Muscle layer of colon (tissue), 2 donors: ENCODE results near the gene RAD21L1.

ENCODE experiments used
- H3K27ac ChIP-seq: one replicate; pipeline ENCODE4 v1.7.0; 2013; ENCODE audit warnings: low read depth, mild to moderate bottlenecking, low read length, moderate library complexity
- H3K27me3 ChIP-seq, 2 donors: one replicate each; pipeline ENCODE4 v1.7.0; 2013; ENCODE audit warnings: low read length in 2 of 2, mild to moderate bottlenecking in 2 of 2; ENCODE audit not compliant: insufficient read depth in 2 of 2, control insufficient read depth in 1 of 2
- H3K36me3 ChIP-seq: one replicate; pipeline ENCODE4 v1.7.0; 2013; ENCODE audit warnings: mild to moderate bottlenecking, low read length; ENCODE audit not compliant: insufficient read depth
- H3K4me1 ChIP-seq: one replicate; pipeline ENCODE4 v1.7.0; 2013; ENCODE audit warnings: mild to moderate bottlenecking, low read length; ENCODE audit not compliant: insufficient read depth
- H3K4me3 ChIP-seq, 2 donors: one replicate each; pipeline ENCODE4 v1.7.0; 2013; ENCODE audit warnings: low read length in 2 of 2, low read depth in 1 of 2, mild to moderate bottlenecking in 1 of 2, moderate library complexity in 1 of 2
- H3K9ac ChIP-seq: one replicate; pipeline ENCODE4 v1.7.0; 2013; ENCODE audit warnings: low read length
- H3K9me3 ChIP-seq: one replicate; pipeline ENCODE4 v1.7.0; 2013; ENCODE audit warnings: mild to moderate bottlenecking, low read length
- donor health status: abdominal sarcoma.
- donor health status: Adenocarcinoma of cecum.

The RAD21L1 gene

GRCh38 chr20:1265916-1266166, 40.0 kb downstream of the RAD21L1 start:
- Histone ChIP-seq H3K36me3 (no peaks in the 10 kb centered on the region), H3K9me3 (no peaks in the 10 kb centered on the region), H3K4me3 (peak overlapping the region in 1 of 2 donors; percentile 61), H3K4me1 (peaks cover 15% of the 10 kb centered on the region), H3K27ac (peak overlapping the region; percentile 16), H3K27me3 (no peaks in the 10 kb centered on the region), H3K9ac (peak overlapping the region; percentile 80)

- Histone ChIP-seq H3K27ac (peak within 1 kb of the TSS; percentile 74), H3K4me1 (peaks cover 15% of the 10 kb centered on the region), H3K9ac (peak within 1 kb of the TSS; percentile 80), H3K36me3 (no peaks in the 10 kb centered on the region), H3K9me3 (no peaks in the 10 kb centered on the region), H3K27me3 (no peaks in the 10 kb centered on the region), H3K4me3 (peak within 1 kb of the TSS; percentile 61 to 62)
Measured at GRCh38 chr20:1266167-1266973, 40.5 kb downstream of the RAD21L1 start, which contains the start of gene SNPH. Gene SNPH, plus strand, starts transcription at chr20:1266294. Its CDS starts 29,946 bp downstream, at chr20:1296240.

DNA sequence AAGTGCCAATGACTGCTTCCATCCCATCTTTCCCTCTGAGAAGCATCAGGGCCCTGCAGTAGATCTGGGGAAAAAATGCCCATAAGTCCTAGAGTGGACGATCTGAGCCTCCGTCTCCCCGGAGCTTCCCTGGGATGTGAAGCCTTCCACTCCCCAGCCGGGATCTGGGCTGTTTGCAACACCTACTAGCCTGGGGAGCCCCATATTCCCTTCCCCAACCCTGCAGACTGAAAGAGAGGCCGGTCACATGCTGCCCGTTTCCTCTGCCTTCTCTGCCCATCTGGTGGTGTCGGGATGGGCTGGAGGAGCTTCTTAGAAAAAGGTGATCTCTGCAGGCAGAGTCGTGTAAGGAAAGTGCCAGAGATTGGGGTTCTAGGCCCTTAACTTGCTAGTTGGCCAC, 41.3 kb downstream of the RAD21L1 start:
- H3K27ac ChIP-seq, result no peak overlapping the region

GRCh38 chr20:1267809-1268374, 42.0 kb downstream of the RAD21L1 start:
- H3K27ac ChIP-seq, result no peak overlapping the region
- H3K9me3 ChIP-seq, result no peaks in the 10 kb centered on the region
- no peaks in the 10 kb centered on the region for H3K36me3 ChIP-seq
- no peaks in the 10 kb centered on the region for H3K27me3 ChIP-seq
- H3K9ac ChIP-seq, result no peak overlapping the region
- no peak overlapping the region for H3K4me3 ChIP-seq
- H3K4me1 ChIP-seq, result peaks cover 15% of the 10 kb centered on the region

More for the DNA sequence above, 41.3 kb downstream of the RAD21L1 start:
- H3K9ac ChIP-seq, result peak overlapping the region; percentile 22
- H3K4me3 ChIP-seq, result peak overlapping the region in 1 of 2 donors; percentile 61
- H3K4me1 ChIP-seq, result peaks cover 15% of the 10 kb centered on the region
- no peaks in the 10 kb centered on the region for H3K9me3 ChIP-seq
- no peaks in the 10 kb centered on the region for H3K27me3 ChIP-seq
- H3K36me3 ChIP-seq, result no peaks in the 10 kb centered on the region

DNA sequence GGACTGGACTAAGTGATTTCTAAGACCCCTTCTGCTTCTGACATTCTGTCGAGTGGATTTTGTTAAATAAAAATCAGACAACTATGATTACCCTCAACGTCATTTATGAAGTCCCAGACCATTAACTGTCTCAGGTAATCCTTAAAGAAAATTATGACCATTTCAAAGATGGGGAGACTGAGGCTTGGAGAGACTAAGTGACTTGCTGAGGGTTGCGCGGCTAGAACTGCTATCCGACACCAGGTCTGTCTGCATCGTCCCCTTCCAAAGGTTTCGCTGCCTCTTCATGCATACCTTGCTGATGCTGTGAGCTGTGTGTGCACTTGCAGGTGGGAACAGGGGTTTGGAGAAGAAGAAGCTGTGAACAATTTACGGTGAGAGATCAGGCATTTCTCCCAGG, 43.4 kb downstream of the RAD21L1 start:
- H3K27ac ChIP-seq, result no peak overlapping the region
- H3K4me1 ChIP-seq, result peaks cover 15% of the 10 kb centered on the region
- H3K27me3 ChIP-seq, result no peaks in the 10 kb centered on the region
- no peak overlapping the region for H3K9ac ChIP-seq
- H3K36me3 ChIP-seq, result no peaks in the 10 kb centered on the region
- H3K4me3 ChIP-seq, result no peak overlapping the region
- H3K9me3 ChIP-seq, result no peaks in the 10 kb centered on the region

GRCh38 chr20:1269850-1270249, 44.0 kb downstream of the RAD21L1 start:
- H3K36me3 ChIP-seq, result no peaks in the 10 kb centered on the region
- no peak overlapping the region for H3K27ac ChIP-seq
- H3K4me1 ChIP-seq, result peaks cover 15% of the 10 kb centered on the region
- no peak overlapping the region for H3K4me3 ChIP-seq
- H3K9ac ChIP-seq, result no peak overlapping the region
- H3K9me3 ChIP-seq, result no peaks in the 10 kb centered on the region
- no peaks in the 10 kb centered on the region for H3K27me3 ChIP-seq

- Histone ChIP-seq H3K4me3 (no peak overlapping the region), H3K36me3 (no peaks in the 10 kb centered on the region), H3K9ac (no peak overlapping the region), H3K4me1 (no peaks in the 10 kb centered on the region), H3K27ac (no peak overlapping the region), H3K9me3 (no peaks in the 10 kb centered on the region), H3K27me3 (no peaks in the 10 kb centered on the region)
Measured at GRCh38 chr20:1272368-1273100, 46.7 kb downstream of the RAD21L1 start.

- H3K9ac ChIP-seq, result no peak overlapping the region
- no peaks in the 10 kb centered on the region for H3K36me3 ChIP-seq
- no peak overlapping the region for H3K4me3 ChIP-seq
- H3K27me3 ChIP-seq, result no peaks in the 10 kb centered on the region
- no peaks in the 10 kb centered on the region for H3K4me1 ChIP-seq
- H3K9me3 ChIP-seq, result no peaks in the 10 kb centered on the region
- no peak overlapping the region for H3K27ac ChIP-seq
Measured at GRCh38 chr20:1273366-1273765, 47.5 kb downstream of the RAD21L1 start.

DNA sequence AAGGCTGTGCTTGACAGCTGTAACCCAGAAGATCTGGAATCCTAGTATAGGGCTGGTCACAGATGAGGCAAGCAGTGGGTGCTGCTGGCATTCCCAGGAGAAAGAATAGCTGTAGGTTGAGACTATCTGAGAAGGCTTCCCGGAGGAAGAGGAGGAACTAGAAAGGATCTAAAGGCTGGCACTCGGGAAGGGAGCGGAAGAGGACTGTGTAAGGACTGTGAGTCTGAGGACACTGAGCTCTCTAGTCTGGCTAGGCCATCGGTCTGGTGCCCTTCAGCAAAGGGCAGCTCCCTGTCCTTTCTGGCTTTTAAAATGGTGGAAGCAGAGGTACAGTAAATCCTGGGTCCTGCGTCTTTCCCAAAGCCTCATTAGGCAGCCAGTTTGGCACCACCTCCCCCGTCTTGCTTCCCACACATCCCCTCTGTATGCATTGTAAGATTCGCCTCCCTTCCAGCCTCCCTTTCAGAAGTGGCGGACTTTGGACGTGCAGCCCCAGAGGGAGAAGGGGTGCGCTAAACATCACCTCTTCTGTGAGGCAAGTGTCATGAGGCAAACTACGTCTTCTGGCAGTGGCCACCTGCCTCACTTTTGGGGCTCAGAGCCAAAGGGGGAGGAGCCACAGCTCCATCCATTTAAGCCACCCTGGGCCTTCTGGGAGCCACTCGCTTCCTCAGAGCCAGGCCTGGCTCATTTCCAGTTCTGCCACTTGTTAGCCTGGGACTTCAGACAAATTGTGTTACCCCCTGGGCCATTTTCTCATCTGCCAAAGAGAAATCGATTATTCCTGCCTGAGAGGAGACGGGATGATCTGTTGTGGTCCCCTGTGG, 48.9 kb downstream of the RAD21L1 start:
- Histone ChIP-seq H3K36me3 (no peaks in the 10 kb centered on the region), H3K27ac (no peak overlapping the region), H3K9me3 (no peaks in the 10 kb centered on the region), H3K4me1 (no peaks in the 10 kb centered on the region), H3K9ac (no peak overlapping the region), H3K4me3 (no peak overlapping the region), H3K27me3 (no peaks in the 10 kb centered on the region)

GRCh38 chr20:1275919-1276318, 50.1 kb downstream of the RAD21L1 start:
- H3K9me3 ChIP-seq, result no peaks in the 10 kb centered on the region
- no peaks in the 10 kb centered on the region for H3K27me3 ChIP-seq
- H3K27ac ChIP-seq, result no peak overlapping the region
- H3K4me3 ChIP-seq, result no peak overlapping the region
- H3K4me1 ChIP-seq, result no peaks in the 10 kb centered on the region
- H3K36me3 ChIP-seq, result no peaks in the 10 kb centered on the region
- H3K9ac ChIP-seq, result no peak overlapping the region
